GM19043 (cell line): ENCODE measurements around the gene S1PR5.
A peak's percentile ranks its signal among the peaks of the same experiment; 100 is the strongest.
"Not testable (repeated sequence)": the region's sequence is repeated elsewhere in the genome, so short reads cannot be mapped to it uniquely, and the experiment has no call there.

Experiments
- ATAC-seq: cut with Tn5 transposase; IDR thresholded peaks from one replicate; pipeline ENCODE4 v1.9.1; 2021; ENCODE audit warnings: low read depth; ENCODE audit not compliant: unreplicated experiment

S1PR5 gene, protein sequence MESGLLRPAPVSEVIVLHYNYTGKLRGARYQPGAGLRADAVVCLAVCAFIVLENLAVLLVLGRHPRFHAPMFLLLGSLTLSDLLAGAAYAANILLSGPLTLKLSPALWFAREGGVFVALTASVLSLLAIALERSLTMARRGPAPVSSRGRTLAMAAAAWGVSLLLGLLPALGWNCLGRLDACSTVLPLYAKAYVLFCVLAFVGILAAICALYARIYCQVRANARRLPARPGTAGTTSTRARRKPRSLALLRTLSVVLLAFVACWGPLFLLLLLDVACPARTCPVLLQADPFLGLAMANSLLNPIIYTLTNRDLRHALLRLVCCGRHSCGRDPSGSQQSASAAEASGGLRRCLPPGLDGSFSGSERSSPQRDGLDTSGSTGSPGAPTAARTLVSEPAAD

DNA sequence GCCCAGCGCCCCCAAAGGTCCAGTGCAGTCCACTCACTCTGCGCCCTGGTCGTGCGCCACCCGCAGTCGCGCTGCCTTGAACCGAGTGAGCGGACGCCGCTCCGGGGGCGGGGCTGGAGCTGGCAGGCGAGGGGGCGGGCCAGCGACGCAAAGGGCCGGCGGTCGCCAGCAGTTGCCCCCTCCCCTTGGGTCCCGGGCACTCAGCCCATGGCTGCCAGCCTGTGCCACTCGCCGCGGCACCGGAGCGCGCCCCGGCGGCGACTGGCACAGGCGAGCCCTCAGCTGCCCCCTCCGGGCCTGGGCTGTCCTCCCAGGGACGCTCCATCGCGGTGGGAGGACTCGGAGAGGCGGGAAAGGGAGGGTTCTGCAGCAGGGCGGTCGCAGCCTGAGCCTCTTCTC lies at the start of gene S1PR5:
S1PR5 (minus strand) TSS at position 87 of the 399 bp plus-strand sequence. CDS start 2,436 bp downstream, outside the sequence.
- ATAC-seq, result no peak

DNA sequence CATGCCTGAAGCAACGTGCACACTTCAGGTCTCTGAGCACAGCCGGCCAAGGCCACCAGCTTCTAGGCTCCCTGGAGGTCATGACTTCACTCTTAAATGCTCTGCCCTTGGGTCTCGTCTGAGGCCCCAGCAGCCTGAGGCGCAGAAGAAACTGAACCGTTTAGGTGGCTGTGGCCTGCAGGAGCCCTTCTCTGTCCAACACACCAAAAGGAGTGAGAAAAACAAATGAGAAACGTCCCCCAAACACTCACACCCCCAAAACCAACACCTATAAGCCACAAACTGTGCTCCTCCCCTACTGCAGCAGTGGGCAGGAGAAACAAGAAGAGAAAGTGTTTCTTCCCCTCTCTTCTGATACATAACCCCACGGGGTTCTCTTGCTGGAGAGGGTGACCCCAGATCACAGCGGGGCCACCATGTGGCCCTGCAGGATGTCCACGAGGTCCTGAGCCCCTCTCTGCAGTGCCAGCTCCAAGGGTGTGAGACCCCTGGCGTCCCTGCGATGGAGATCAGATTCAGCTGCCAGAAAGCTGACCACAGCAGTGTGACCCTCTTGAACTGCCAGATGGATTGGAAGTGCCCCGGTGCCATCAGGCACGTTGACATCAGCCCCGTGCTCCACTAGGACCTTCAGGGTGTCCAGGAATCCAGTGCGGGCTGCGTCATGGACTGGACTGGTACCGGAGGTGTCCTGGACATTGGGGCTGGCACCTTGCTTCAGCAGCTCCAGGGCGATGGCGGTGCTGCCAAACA lies 49.6 kb upstream of the S1PR5 start:
- no peak for ATAC-seq

DNA sequence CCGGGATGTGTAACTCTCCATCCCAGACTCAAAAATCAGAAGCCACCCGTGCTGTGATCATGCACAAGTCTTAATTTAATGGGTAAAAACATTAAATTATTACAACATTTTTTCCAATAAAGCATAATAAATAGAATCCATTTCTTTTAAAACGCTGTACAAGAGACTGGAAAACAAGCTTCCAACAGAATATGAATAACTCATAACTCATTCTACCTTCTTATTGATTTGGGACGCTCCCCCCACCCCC lies 49.1 kb upstream of the S1PR5 start:
- no peak for ATAC-seq

DNA sequence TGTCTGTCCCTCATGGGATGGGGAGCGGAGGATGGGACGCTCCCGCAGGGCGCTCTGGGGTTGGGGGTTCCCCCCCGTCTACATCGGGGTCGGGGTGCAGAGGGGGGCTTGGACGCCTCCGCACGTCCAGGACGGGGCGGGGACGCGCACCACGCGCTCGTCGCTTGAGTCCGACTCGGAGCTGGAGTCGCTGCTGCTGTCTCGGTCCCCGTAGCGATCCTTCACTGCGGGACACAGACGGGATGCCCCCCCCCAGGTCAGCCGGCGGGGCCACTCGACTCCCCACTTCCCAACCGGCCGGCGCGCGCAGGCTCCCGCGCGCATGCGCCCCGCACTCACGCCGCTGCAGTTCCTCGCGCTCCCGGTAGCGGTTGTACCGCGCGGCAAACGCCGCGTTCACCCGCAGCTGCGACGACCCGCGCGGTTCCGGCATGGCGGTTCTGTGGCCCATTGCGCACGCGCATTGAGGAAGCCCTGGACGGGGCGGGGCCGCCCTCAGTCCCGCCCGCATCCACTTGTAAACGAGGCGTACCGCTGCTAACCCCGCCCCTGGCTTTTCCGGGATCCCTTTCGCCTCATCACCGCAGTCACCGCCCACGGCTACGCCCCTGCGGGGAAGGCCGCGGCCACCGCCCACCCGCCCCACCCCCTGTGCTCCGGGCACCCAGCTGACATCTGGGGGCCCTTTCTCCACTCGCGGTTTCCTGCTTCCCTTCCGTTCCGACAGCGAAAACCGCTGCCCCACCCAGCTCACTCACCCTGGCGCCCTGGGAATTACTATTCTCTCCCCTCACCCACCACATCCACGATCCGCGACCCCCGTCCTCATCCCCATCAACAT lies 48.5 kb upstream of the S1PR5 start, which contains the start of gene KRI1:
KRI1 (minus strand) TSS at position 444 of the 841 bp plus-strand sequence; CDS start at position 433, 11 bp downstream.
- peak; percentile 22 for ATAC-seq

DNA sequence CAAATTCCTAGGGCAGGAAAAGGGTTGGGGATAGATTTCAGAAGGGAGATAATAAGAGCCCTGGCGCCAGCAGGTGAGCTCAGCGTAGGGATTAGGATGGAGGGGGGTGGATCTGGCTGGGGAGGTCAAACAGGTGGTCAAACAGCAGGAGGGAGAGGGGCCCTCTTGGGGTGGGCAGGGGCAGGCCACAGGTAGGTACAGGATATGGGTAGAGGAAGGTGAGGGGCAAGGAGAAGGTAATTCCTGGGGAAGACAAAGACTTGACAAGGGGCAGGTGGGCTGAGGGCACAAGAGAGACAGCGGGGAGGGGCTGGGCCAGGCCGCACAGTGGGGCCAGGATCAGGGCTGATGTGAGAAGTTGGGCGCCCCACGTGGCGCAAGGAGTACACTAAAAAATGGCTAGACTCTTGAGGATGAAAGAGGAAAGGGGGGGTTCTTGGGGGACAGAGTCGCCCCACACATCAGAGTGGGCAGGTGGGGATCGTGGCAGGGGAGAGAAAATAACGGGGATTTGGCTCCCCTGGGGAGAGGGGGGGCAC lies 47.9 kb upstream of the S1PR5 start:
- ATAC-seq, result no peak

DNA sequence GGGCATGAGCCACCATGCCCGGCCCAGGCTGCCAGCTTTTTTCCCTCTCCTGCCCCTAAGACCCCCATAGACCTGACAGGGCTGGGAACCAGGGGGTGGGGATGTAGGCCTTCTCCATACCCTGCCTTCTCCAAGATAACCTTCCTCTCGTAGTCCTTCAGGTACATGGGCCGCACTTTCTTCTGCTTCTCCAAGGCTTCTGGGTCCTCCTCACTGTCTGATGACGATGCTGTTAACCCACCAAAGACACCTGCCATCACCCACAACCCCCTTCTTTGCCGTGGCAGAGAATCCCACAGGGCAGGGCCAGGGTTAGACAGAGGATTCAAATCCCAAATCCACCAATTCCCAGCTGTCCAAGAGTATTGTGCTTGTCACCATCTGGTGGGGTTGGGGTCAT lies 45.4 kb upstream of the S1PR5 start:
- no peak for ATAC-seq

DNA sequence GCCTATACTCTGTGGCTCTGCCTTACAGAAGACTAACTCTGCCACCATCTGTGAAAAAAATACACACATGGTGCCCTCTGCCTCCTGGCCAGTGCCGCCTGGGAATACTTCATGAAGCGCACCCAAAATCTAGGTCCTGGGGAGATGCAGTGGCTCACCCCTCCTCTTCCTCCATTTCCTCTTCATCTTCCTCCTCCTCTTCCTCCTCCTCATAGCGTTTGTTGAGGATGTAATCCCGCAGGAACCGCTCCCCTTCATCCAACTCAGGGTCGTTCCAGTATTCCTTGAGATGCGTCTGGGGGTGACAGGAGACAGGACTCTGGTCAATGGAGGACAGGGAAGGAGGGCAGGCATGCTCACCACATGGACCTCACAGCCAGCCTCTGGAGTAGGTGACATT lies 42.9 kb upstream of the S1PR5 start:
- ATAC-seq, result no peak

DNA sequence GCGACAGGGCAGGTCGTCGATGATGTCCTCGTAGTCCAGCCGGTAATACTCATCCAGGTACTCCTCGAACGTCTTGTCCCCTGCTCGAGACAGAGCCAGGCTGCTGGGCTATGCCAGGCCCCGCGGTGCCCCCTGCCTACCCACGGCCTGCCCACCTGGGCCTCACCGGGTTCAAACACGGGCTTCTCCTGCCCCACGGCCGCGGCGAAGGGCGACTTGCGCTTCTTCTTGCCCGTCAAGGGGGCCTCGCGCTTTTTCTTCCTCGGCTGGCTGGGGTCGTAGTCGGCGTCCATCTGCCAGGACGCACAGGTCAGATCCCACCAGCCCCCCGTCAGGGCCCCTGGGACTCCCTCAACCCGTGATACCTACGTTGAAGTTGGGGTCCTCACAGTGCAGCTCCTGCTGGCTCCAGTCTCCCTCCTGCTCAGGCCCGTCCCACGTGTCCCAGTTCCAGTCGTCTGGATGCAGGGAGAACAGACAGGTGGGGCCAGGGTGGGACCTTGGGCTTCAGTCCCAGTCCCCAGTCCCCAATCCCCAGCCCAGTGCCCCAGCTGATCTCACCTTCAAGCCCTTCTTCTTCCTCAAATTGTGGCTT lies 40.5 kb upstream of the S1PR5 start:
- no peak for ATAC-seq

DNA sequence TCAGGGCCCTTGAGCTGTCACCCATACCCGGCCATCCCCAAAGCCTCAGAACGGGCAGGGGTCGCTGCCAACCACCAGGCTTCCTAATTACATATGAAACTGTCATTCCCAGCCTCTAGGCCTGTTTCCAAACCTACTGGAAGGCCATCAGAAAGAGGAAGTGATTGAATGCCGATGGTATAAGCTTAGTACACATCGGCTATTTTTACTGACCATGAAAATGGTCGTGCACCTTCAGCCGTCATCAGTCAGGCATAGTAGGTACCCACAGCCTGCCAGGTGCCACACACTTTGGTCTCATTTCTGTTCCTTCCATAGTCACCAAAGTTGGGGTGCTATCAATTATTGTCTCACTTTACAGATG lies 38.3 kb upstream of the S1PR5 start:
- no peak for ATAC-seq

DNA sequence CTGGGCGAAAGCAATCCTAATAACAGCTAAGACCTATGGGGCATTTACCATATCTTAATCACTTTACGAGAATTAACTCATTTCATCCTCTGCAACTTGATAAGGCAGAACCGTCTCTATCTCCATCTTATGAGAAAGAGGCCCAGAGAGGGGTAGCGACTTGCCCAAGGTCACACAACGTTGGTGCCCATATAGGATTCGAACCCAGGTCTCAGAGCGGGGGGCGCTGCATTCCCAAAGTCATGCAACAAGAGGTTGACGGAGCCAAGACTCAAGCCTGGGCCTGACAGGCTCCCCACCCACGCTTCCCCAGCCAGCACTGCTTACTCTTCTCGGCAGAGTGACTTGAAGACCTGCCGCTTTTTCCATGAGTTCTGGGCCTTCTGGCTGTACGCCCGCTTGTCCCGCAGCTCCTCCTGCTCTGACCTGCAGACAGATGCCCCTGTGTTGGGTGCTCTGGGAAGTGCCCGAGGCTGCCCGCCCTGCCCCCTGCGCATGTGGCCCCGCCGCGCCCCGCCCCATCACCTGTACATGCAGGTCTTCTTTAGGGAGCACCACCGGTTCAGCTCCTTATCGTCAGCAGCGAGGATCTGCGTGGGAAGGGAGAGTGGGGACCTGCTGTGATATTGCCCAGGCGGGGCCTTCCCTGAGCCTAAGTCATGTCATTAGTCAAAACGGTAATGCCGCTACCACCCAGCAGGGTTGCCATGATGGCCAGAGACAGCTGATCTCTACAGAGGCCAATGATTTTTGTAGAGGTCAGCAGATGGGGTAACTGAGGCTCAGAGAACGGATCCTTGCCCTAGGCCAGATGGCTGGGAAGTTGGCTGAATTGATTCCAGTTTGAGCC lies 37.7 kb upstream of the S1PR5 start:
- ATAC-seq, result no peak

DNA sequence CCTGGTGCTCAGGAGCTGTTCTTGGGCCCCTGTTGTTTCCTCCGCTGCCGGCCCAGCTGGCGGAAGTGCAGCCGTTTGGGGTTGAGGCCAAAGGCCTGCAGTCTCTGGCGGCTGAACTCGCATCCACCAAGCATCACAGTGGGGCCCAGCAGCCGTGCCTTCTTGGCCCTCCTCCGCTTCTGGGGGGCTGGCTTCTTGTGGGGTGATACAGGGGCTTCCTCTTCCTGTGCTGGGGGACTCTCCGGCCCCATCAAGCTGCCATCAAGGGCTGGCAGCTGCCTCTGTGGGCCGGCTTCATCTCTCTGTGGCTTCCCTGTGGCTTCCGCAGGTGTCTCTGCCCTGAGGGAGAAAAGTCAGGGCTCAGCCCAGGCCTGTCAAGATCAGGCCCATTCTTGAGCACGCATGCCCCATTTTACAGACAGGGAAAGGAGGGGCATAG lies 36.7 kb upstream of the S1PR5 start:
- no peak for ATAC-seq

DNA sequence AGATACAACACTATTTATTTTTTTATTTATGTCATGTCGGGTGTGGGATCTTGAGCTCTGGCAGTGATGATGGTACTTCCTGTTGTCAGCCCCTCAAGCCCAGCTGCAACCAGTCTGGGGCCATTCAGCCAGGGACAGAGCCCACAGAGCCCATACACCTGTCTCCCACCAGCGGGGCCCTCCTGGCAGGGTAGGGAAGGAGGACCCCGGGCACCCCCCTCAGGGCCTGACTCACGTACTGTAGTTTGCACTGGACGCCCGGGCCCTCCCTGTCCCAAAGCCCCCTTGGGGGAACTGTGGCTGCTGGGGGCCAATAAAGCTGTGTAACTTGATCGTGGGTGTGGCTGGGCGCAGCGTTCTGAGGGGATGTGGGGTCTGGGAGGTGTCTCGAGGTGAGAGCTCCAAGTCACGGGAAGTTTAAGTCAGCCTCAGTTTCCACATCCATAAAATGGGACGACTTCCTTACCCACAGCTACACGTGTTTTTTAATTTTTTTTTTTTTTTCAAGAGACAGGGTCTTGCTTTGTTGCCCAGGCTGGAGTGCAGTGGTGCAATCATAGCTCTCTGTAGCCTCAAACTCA lies 35.9 kb upstream of the S1PR5 start:
- ATAC-seq, result no peak

DNA sequence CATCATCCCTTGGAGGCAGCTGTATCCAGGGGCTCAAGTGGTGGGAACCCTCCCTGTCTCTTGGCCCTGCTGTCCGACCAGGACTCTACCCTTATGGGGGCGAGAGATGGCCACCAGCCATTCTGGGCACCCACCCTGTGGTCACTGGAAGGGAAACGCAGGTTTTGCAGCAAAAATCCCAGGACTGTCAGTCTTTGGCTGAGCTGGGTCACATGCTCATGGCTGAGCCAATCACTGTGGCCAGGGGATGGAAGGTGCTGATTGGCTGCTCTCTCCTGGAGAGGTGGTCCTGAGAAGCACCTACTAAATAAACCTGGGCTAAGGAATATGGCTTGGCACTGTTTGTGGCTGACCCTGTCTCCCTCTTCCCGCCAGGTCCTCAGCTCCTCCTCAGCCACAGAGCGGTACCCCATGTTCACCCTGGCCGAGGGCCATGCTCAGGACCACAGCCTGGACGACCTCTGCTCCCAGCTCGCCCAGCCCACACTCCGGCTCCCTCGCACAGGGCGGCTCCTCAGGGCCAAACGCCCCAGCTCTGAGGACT lies 35.3 kb upstream of the S1PR5 start:
- no peak for ATAC-seq

DNA sequence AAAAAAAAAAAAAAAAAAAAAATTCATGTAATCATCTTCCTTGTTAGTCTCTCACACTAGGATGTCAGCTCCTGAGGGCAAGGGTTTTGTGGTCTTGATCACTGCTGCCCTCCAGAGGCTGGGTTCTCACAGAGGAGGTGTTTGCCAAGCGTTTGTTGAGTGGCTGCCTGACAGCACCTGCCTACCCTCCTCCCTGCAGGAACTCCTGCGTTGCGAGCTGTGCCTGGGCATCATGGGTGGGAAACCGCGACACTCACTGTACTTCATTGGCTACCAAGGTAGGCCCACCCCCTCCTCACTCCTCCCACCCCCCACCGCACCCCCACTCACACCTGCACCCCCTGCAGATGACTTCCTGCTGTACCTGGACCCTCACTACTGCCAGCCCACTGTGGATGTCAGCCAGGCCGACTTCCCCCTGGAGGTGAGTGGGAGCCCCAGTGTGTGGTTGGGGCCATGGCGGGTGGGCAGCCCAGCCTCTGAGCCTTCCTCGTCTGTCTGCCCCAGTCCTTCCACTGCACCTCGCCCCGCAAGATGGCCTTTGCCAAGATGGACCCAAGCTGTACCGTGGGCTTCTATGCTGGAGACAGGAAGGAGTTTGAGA lies 34.6 kb upstream of the S1PR5 start:
- ATAC-seq, result no peak

DNA sequence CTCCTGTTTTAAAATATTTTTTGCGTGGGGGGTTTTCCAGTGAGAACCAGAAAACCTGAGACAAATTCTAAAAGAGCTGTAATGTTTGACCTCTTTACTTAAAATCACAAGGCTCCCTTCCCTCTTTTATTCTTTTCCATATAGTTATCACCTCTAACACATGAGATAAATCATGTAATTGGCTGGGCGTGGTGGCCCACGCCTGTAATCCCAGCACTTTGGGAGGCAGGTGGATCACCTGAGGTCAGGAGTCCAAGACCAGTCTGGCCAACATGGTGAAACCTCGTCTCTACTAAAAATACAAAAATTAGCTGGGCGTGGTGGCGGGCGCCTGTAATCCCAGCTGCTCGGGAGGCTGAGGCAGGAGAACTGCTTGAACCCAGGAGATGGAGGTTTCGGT lies 33.8 kb upstream of the S1PR5 start:
- not testable (repeated sequence) for ATAC-seq

DNA sequence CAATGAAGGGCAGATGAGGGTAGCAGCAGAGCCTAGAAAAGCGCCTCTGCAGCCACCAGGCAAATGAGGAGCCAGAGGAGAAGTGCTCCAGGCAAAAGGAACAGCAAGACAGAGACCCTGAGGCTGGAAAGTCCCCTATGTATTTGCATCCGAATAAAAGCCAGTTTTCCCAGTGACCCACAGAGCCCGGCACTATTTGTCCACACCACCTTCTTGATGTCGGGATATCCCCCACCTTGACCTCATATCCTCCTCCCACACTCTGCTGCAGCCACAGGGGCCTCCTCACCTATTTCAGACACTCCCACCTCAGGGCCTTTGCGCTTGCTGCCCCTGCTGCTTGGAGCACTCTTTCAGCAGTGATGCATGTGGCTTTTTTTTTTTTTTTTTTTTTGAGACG lies 33.1 kb upstream of the S1PR5 start:
- ATAC-seq, result no peak

DNA sequence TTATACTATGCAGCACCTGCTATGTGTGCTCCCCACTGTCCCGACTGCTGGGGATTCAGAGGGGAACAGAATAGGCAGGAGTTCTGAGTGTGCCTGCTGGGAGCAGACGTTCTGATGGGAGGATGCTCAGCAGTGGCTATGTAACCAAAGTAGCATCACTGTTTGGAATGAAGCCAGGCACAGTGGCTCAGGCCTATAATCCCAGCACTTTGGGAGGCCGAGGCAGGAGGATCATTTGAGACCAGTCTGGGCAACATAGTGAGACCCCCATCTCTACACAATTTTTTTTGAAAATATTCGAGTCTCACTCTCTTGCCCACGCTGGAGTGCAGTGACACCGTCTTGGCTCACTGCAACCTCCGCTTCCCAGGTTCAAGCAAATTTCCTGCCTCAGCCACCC lies 32.5 kb upstream of the S1PR5 start:
- ATAC-seq, result no peak

DNA sequence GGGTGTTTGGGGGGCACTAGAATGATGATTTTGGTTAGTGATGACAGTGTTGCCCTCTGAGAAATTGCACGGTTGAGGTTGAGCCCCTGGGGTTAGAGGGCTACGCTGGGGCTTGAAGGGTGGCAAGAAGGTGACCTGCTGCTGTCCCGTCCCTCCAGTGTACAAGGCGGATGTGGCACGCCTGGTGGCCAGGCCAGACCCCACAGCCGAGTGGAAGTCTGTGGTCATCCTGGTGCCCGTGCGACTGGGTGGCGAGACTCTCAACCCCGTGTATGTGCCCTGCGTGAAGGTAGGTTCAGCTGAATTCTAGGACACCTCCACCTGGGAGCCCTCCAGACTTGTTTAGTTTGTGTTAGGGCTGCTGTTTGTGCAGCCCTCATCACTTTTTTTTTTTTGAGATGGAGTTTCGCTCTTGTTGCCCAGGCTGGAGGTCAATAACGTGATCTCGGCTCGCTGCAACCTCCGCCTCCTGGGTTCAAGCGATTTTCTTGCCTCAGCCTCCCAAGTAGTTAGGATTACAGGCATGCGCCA lies 31.6 kb upstream of the S1PR5 start:
- ATAC-seq, result no peak
